HepG2 (cell line): ENCODE results near the gene SCARF1. TPM values are rescaled to one million over a fixed set of nuclear protein-coding genes. Genes with fewer than 3 reads are reported as not detected.

Source experiments
- AGO1 ChIP-seq: fragments of 200-400 bp; formaldehyde crosslinking; IDR thresholded peaks from 2 replicates; pipeline ENCODE4 v1.6.1; 2017; ENCODE audit warnings: mild to moderate bottlenecking, low read depth, low read length, moderate library complexity; ENCODE audit not compliant: poor library complexity, severe bottlenecking
- CBX5 ChIP-seq: sonication (generic); formaldehyde crosslinking; IDR thresholded peaks from 2 replicates; pipeline ENCODE4 v1.4.0; 2020; ENCODE audit warnings: missing genetic modification reagents, borderline replicate concordance
- CEBPB ChIP-seq: IDR thresholded peaks from 2 replicates; pipeline ENCODE4 v1.6.1; 2011; ENCODE audit warnings: low read depth, low read length, improper control_type of control experiment, borderline replicate concordance
- HOXD1 ChIP-seq: sonication (generic); formaldehyde crosslinking; IDR thresholded peaks from 2 replicates; pipeline ENCODE4 v1.5.0; 2020; ENCODE audit warnings: missing genetic modification reagents
- MXI1 ChIP-seq: IDR thresholded peaks from 3 replicates; pipeline ENCODE4 v1.6.1; 2012; ENCODE audit warnings: low read depth, low read length, inconsistent platforms, borderline replicate concordance
- NR2F2 ChIP-seq: IDR thresholded peaks from 2 replicates; pipeline ENCODE4 v1.6.1; 2012; ENCODE audit warnings: low read depth, inconsistent platforms, borderline replicate concordance
- TARDBP ChIP-seq: sonication (generic); formaldehyde crosslinking; IDR thresholded peaks from 2 replicates; pipeline ENCODE4 v1.8.0; 2022; ENCODE audit warnings: mild to moderate bottlenecking, missing genetic modification reagents
- THAP11 ChIP-seq: IDR thresholded peaks from 2 replicates; pipeline ENCODE4 v1.6.1; 2016; ENCODE audit warnings: missing biosample characterization, missing genetic modification reagents
- TOPORS ChIP-seq: sonication (generic); formaldehyde crosslinking; IDR thresholded peaks from 2 replicates; pipeline ENCODE4 v1.8.0; 2023; ENCODE audit warnings: mild to moderate bottlenecking, missing genetic modification reagents
- ZBED4 ChIP-seq: sonication (generic); formaldehyde crosslinking; IDR thresholded peaks from 2 replicates; pipeline ENCODE4 v1.4.0; 2020; ENCODE audit warnings: missing genetic modification reagents, borderline replicate concordance
- ZEB1 ChIP-seq: IDR thresholded peaks from 2 replicates; pipeline ENCODE4 v1.6.1; 2012; ENCODE audit warnings: mild to moderate bottlenecking, low read depth, inconsistent platforms; ENCODE audit not compliant: insufficient replicate concordance
- ZFP1 ChIP-seq: IDR thresholded peaks from 2 replicates; pipeline ENCODE4 v1.6.1; 2016
- ZFP41 ChIP-seq: sonication (generic); formaldehyde crosslinking; IDR thresholded peaks from 2 replicates; pipeline ENCODE4 v1.4.0; 2020; ENCODE audit warnings: mild to moderate bottlenecking, missing genetic modification reagents, borderline replicate concordance
- ZNF367 ChIP-seq: sonication (generic); formaldehyde crosslinking; IDR thresholded peaks from 2 replicates; pipeline ENCODE4 v1.4.0; 2020; ENCODE audit warnings: missing genetic modification reagents, borderline replicate concordance
- ZNF749 ChIP-seq: sonication (generic); formaldehyde crosslinking; IDR thresholded peaks from 2 replicates; pipeline ENCODE4 v1.8.0; 2022; ENCODE audit warnings: mild to moderate bottlenecking, missing genetic modification reagents, moderate library complexity, borderline replicate concordance
- ZNF788 ChIP-seq: sonication (generic); formaldehyde crosslinking; IDR thresholded peaks from 2 replicates; pipeline ENCODE4 v1.5.0; 2020; ENCODE audit warnings: mild to moderate bottlenecking, missing genetic modification reagents, borderline replicate concordance
- ZNF841 ChIP-seq: sonication (generic); formaldehyde crosslinking; IDR thresholded peaks from 2 replicates; pipeline ENCODE4 v1.8.1; 2023; ENCODE audit warnings: missing genetic modification reagents, borderline replicate concordance
- ZNF891 ChIP-seq: sonication (generic); formaldehyde crosslinking; IDR thresholded peaks from 2 replicates; pipeline ENCODE4 v1.5.0; 2020; ENCODE audit warnings: mild to moderate bottlenecking, missing genetic modification reagents
- ZSCAN21 ChIP-seq: sonication (generic); formaldehyde crosslinking; IDR thresholded peaks from 2 replicates; pipeline ENCODE4 v1.8.0; 2022; ENCODE audit warnings: mild to moderate bottlenecking, missing genetic modification reagents, moderate library complexity, borderline replicate concordance
- polyA plus RNA-seq, 8 experiments: library from polyadenylated mRNA; depleted of rRNA in 3 of 8; stranded (reverse) in 7 of 8; unstranded in 1 of 8; fragments of >200 nt; fragmentation: Illumina TruSeq in 4 of 8; extraction: Trizol in 4 of 8; gene quantifications; 2 replicates each; pipeline versions ENCODE4 v1.2.1 to v1.2.3, GENCODE V29; 2011 to 2016; ENCODE audit warnings: low read depth in 4 of 8, missing spikeins in 1 of 8, mixed read lengths in 1 of 8; ENCODE audit not compliant: insufficient read depth in 1 of 8
- total RNA-seq, 5 experiments: library from RNA; depleted of rRNA; stranded (reverse); fragments of >200 nt; fragmentation: Illumina TruSeq; extraction: Trizol; gene quantifications; 2 replicates each; pipeline ENCODE4 v1.2.3, GENCODE V29; 2016; ENCODE audit warnings: low read depth in 1 of 5
- TF ChIP-seq, protein P1 (sequence below): sonication (generic); formaldehyde crosslinking; IDR thresholded peaks from 2 replicates; pipeline ENCODE4 v1.4.0; 2020; ENCODE audit warnings: mild to moderate bottlenecking, missing genetic modification reagents
- TF ChIP-seq, protein P2 (sequence below): sonication (generic); formaldehyde crosslinking; IDR thresholded peaks from 2 replicates; pipeline ENCODE4 v1.8.0; 2022; ENCODE audit warnings: mild to moderate bottlenecking, missing genetic modification reagents
- TF ChIP-seq, protein P3 (sequence below): sonication (generic); formaldehyde crosslinking; IDR thresholded peaks from 2 replicates; pipeline ENCODE4 v1.4.0; 2020; ENCODE audit warnings: missing genetic modification reagents

The SCARF1 gene
- total and polyA plus RNA-seq, 2 of the 13 experiments (the other 11 are each of a cell fraction or from before 2014, with no cell fraction given) = 0.24 to 0.71 TPM

DNA sequence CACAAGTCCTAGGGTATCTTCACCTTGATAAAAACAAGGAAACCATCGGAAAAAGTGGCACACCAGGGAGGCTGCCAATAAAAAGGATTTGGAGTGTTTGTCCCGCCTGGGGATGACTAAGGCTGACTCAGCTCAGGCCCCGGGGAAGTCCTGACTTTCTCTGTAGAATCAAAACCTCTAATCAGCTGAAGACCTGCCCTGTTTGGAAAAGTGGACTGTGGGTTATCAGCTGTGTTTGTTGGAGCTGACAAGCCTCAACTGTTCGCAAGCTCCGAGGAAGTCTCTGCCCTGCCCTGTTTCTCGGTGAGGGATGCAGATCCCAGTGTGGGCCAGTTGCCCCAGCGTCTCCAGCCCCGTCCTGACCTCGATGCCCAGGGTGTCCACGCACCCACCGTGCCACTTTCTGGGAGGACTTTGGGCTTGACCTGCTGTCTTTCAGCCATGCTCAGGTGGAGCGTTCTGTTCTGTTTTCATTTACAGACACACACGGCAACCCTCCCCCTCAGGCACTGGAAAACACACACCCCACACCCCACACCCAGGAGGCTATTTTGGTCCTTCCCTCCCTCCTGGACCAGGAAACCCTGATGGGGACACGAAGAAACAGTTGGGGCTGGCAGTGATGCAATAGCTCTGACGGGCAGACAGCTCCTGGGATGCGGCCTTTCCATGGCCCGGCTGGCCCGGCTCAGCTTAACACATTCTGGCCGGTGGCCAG, 55.3 kb downstream of the SCARF1 start (continued):
- TF ChIP-seq, protein P1, sequence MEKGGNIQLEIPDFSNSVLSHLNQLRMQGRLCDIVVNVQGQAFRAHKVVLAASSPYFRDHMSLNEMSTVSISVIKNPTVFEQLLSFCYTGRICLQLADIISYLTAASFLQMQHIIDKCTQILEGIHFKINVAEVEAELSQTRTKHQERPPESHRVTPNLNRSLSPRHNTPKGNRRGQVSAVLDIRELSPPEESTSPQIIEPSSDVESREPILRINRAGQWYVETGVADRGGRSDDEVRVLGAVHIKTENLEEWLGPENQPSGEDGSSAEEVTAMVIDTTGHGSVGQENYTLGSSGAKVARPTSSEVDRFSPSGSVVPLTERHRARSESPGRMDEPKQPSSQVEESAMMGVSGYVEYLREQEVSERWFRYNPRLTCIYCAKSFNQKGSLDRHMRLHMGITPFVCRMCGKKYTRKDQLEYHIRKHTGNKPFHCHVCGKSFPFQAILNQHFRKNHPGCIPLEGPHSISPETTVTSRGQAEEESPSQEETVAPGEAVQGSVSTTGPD (CRISPR knock-in tag) = no peak
- no peak for TF ChIP-seq HOXD1 (CRISPR knock-in tag)
- TF ChIP-seq ZBED4 (CRISPR knock-in tag) = no peak; the same call in 1 of the 2 replicates
- 0 out of 2 replicates have a peak, but pooled peaks have one; percentile 23 for TF ChIP-seq ZNF891 (CRISPR knock-in tag)
- TF ChIP-seq CEBPB = peak; percentile 91
- TF ChIP-seq TARDBP (CRISPR knock-in tag) = peak; percentile 60; the same call in 1 of the 2 replicates
- TF ChIP-seq, protein P2, sequence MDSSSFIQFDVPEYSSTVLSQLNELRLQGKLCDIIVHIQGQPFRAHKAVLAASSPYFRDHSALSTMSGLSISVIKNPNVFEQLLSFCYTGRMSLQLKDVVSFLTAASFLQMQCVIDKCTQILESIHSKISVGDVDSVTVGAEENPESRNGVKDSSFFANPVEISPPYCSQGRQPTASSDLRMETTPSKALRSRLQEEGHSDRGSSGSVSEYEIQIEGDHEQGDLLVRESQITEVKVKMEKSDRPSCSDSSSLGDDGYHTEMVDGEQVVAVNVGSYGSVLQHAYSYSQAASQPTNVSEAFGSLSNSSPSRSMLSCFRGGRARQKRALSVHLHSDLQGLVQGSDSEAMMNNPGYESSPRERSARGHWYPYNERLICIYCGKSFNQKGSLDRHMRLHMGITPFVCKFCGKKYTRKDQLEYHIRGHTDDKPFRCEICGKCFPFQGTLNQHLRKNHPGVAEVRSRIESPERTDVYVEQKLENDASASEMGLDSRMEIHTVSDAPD (CRISPR knock-in tag) = no peak
- no peak for TF ChIP-seq TOPORS (CRISPR knock-in tag)
- TF ChIP-seq MXI1 = no peak; the same call in 2 of the 3 replicates
- 0 out of 2 replicates have a peak, but pooled peaks have one; percentile 7 for TF ChIP-seq THAP11 (CRISPR knock-in tag)
- no peak for TF ChIP-seq AGO1
- TF ChIP-seq, protein P3, sequence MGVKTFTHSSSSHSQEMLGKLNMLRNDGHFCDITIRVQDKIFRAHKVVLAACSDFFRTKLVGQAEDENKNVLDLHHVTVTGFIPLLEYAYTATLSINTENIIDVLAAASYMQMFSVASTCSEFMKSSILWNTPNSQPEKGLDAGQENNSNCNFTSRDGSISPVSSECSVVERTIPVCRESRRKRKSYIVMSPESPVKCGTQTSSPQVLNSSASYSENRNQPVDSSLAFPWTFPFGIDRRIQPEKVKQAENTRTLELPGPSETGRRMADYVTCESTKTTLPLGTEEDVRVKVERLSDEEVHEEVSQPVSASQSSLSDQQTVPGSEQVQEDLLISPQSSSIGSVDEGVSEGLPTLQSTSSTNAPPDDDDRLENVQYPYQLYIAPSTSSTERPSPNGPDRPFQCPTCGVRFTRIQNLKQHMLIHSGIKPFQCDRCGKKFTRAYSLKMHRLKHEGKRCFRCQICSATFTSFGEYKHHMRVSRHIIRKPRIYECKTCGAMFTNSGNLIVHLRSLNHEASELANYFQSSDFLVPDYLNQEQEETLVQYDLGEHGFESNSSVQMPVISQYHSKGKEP (CRISPR knock-in tag) = no peak
- peak; percentile 49; the same call in 1 of the 2 replicates for TF ChIP-seq NR2F2
- TF ChIP-seq ZSCAN21 (CRISPR knock-in tag) = no peak
- TF ChIP-seq ZNF841 (CRISPR knock-in tag) = no peak
- no peak for TF ChIP-seq ZNF367
- TF ChIP-seq ZFP1 (CRISPR knock-in tag) = no peak
- TF ChIP-seq ZEB1 = no peak
- no peak for TF ChIP-seq CBX5 (CRISPR knock-in tag)
- no peak for TF ChIP-seq ZNF788 (CRISPR knock-in tag)
- TF ChIP-seq ZNF749 = no peak
- no peak for TF ChIP-seq ZFP41 (CRISPR knock-in tag)
